MV-4-11 (cell line): Measurements from ENCODE around the gene CLIC6.
"Not testable (repeated sequence)": the region's sequence is repeated elsewhere in the genome, so short reads cannot be mapped to it uniquely, and the experiment has no call there.

Experiments used
- DNase-seq: peaks from one replicate; lab custom pipeline; 2025; lab: John Stamatoyannopoulos, UW

CLIC6 gene

DNA sequence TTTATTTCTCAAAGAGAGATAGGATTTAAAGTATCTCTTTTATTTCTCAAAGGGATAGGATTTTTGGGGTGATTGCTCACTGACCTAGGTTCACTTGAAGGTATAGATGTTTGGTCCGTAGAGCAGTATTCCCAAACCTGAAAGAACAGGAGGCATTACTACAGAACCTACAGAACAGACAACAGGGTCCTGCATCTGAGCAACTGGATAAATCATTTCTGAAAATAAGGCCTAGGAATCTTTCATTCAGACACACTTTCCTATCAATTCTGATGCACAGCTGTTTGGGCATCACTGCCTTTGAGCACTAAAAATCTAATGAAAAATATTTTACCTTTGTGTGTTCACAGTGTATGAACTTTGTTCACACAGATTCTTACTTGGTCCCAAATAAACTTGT, 17.2 kb upstream of the CLIC6 start:
- DNase-seq = no peak

DNA sequence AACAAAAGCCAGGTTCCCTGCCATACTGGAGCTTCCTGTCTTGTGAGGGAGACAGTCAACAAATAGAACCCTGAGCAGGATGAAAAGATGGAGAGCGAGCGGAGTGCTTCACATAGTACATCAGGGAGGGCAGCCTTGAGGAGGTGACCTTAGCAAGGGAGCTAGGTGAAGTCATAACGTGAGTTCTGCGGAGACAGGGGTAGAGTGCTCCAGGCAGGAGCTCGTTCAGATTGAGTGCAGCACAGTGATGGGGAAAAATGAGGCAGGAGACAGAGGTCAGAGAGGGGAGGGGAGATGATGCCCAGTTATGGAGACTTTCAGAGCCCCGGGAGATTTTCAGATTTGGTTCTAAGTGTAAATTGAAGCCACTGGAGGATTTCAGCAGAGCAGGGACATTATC, 15.3 kb upstream of the CLIC6 start:
- DNase-seq = no peak

DNA sequence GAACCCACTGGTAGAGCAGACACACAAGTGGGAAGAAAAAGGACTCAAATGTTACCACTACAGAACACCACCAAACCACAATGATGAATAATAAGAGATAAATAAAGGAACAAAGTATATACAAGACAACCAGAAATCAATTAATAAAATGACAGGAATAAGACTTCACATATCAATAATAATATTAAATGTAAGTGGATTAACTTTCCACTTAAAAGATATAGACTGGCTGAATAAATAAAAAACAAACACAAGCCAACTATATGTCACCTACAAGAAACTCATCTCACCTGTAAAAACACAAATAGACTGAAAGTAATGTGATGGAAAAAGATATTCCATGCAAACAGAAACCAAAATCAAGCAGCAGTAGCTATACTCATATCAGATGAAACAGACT, 6.9 kb upstream of the CLIC6 start:
- DNase-seq = no peak

DNA sequence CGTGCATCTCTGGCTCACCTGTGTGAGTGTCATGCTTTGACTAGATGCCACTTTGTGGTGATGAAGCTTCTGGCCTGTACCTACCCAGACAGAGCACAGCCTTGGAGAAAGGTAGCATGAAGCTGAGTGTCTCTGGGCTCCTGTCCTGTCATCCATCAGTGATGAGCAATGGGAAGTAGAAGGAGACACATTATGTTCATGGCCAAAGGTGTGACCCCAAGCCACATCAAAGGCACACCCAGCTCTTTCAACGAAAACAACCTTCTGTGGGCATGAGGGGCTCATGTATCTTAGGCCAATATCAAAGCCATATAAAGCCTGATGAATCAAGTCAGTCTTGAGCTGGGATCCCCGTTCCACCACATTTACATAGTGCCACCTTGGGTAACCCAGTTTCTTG, 1.0 kb upstream of the CLIC6 start:
- DNase-seq = no peak

DNA sequence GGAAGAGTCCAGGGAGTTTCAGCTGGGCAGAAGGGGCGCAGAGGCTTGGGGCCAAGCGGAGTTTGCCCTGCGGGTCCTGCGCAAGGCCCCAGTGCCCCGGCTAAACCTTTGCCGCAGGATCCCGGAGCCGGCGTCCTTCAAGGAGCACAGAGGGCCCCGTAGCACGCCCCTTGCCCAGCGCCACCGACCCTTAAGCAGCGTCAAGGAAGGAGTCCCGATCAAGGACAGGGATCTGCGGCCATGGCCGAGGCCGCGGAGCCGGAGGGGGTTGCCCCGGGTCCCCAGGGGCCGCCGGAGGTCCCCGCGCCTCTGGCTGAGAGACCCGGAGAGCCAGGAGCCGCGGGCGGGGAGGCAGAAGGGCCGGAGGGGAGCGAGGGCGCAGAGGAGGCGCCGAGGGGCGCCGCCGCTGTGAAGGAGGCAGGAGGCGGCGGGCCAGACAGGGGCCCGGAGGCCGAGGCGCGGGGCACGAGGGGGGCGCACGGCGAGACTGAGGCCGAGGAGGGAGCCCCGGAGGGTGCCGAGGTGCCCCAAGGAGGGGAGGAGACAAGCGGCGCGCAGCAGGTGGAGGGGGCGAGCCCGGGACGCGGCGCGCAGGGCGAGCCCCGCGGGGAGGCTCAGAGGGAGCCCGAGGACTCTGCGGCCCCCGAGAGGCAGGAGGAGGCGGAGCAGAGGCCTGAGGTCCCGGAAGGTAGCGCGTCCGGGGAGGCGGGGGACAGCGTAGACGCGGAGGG, 520 bp downstream of the CLIC6 start:
- DNase-seq = no peak

DNA sequence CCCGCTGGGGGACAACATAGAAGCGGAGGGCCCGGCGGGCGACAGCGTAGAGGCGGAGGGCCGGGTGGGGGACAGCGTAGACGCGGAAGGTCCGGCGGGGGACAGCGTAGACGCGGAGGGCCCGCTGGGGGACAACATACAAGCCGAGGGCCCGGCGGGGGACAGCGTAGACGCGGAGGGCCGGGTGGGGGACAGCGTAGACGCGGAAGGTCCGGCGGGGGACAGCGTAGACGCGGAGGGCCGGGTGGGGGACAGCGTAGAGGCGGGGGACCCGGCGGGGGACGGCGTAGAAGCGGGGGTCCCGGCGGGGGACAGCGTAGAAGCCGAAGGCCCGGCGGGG, 1.1 kb downstream of the CLIC6 start:
- DNase-seq = not testable (repeated sequence)

DNA sequence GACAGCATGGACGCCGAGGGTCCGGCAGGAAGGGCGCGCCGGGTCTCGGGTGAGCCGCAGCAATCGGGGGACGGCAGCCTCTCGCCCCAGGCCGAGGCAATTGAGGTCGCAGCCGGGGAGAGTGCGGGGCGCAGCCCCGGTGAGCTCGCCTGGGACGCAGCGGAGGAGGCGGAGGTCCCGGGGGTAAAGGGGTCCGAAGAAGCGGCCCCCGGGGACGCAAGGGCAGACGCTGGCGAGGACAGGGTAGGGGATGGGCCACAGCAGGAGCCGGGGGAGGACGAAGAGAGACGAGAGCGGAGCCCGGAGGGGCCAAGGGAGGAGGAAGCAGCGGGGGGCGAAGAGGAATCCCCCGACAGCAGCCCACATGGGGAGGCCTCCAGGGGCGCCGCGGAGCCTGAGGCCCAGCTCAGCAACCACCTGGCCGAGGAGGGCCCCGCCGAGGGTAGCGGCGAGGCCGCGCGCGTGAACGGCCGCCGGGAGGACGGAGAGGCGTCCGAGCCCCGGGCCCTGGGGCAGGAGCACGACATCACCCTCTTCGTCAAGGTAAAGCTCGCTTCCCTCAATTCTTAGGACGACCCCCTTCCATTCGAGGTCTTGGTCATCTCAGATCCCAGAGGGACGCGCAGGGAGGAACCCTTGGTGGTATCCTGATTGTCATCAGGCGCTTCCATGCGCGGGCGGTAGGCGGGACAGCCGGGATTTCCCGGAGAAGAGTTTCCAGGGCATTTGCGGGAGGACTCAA, 1.6 kb downstream of the CLIC6 start:
- no peak for DNase-seq

DNA sequence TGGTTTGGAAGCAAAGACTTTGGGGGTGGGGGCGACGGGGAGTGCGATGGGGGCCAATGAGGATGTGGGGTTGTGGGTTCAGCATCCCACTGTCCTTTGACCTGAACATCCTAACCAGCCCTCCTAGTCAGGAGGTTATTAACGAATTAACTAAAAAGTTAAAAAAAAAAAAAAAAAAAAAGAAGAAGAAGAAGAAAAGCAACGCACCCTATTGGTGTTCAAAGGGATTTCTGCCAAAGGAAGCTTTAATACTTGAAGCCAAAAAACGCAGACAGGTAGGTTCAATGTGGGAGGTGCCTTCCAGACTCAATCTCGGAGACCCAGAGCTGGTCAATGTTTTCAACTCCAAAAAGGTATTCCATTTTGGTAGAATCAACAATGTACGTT, 2.2 kb downstream of the CLIC6 start:
- no peak for DNase-seq

DNA sequence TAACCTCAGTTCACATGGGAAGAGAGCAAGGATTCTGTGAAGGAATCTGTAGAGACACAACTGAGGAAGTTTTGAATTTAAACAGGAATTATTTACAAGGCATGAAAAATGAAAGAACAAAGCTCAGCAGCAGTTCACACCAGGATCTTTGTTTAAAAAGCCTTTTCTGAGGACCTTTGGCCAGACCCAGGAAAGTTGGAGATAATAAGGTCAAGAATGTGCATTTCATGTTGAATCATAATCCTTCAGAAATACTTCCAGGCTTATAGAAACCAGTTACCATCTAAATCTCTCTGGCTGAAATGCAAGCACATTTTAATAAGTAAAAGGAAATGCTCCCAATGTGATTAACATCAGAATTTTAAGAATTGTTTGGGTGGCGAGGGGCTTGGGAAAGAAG, 2.7 kb downstream of the CLIC6 start:
- DNase-seq = no peak

DNA sequence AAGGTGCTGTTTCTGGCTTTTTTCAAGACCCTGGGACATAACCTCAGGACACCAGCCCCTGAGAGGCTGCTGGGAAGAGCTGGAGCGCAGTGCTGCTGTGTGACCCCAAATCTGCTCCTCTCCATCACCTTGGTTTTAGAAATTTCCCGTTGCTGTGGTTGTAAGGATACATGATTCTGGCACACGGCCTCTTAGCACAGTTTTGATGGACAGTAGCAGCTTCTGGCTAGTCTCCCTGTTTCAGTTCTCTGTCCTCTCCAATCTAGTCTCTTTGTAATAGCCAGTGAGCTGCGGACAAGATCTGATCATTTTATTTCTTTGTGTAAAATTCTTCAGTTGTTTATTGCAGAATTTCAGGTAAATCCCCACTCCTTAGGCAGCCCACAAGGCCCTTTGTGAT, 3.1 kb downstream of the CLIC6 start:
- DNase-seq = no peak

DNA sequence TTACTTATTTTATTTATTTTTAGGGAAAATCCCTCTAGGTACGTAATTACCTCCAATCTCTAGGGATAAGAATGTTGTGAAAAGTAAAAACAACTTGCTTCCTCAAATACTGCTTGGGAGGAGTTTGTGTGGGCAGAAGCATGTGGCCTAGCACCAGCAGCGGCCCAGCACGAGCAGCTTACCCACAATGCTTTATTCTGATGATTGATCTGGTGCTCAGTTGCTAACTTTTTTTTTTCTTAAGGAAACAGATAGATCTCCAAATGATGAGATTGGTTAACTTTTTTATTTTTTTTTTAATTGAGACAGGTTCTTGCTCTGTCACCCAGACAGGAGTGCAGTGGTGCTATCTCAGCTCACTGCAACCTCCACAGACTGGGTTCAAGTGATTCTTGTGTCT, 4.2 kb downstream of the CLIC6 start:
- DNase-seq = peak; percentile 43

DNA sequence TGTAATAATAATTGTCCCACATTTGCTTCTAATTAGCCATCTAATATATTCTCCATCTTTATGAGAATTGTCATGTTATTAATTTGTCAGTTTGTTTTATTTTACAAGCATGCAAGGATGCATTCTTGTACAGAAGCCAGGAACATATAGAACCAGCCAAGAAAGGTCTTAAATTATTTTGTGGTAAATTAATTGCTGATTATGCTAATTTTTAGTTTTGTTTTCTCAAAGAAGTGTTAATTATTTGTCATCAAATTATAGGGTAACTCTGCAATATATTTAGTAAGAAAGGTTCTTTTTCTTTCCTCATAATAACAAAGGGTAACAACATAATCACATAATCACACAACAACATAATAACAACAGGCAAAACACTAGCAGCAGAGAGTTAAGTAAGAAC, 5.7 kb downstream of the CLIC6 start:
- no peak for DNase-seq

DNA sequence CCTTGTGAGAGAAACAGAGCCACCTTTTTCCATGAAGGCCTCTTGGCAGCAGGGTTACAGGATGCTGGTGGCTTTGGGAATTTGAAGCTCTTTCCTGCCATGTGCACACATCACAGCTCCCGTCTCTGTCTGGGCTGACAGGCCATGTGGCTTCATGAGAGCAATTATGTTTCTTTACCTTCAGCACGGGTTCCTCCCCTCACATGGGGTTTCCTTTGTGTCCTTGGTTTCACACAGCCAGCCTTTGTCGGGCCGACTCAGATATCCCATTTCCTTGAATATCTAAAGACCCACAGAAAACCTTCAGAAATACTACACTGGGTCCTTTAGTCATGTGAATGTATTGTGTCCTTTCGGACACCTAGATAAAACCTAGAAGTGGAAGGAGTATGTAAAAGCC, 7.1 kb downstream of the CLIC6 start:
- DNase-seq = no peak

DNA sequence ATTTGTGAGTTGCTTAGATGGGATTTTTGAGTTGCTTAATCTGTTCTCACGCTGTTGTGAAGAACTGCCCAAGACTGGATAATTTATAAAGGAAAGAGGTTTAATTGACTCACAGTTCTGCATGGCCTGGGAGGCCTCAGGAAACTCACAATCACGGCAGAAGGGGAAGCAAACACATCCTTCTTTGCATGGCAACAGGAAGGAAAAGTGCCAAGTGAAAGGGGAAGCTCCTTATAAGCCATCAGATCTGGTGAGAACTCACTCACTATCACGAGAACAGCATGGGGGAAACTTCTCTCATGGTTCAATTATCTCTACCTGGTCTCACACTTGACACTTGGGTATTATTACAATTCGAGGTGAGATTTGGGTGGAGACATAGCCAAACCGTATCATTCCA, 10.3 kb downstream of the CLIC6 start:
- peak; percentile 66 for DNase-seq

DNA sequence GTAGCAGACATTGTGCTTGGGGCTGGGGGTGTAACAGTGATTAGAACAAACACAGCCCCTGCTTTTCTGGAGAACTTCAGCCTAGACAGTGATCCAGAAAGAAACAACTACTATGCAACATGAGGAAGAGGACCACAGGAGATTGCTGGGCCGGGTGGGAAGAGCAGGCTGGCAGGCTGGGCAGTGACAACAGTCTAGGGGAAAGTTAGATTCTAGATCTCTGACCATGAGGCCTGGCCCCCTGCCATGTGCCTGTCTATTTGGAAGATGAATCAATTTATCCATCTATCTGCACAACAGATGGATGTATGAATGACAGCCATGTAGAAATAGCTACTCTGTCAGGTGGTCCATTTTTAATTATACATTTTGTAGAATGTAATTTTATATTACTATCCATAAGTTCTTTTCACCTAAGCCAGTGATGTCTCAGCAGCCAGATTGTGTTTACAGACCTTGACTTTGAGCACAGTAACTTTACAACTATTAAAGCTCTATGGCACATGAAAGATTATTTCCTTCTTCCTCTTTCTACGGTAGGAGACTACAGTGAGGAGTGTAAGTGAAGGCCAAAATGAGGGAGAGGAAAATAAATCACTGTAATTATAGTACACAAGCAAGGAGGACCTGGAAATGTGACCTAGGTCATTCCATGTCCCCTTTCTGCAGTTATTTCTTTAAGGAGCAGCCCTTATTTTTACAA, 15.5 kb downstream of the CLIC6 start:
- DNase-seq = no peak

DNA sequence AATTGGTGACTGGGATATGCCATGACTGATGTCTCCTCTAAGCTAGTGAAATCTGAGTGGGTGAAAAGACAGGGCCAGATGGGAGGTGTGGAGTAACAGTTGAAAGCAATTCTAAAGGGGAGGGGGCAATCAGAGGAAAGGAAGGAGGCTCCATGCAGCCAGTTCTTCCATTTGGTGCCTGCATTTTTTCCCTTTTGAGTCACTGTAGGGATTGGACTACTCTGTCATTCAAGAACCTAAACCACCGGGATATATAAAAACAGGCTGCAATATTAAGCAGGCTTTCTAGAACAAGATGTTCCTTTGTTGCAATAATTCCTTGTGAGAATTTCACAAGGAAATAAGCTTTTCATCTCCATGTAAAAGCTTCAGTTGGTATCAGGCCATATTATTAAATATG, 18.3 kb downstream of the CLIC6 start:
- no peak for DNase-seq

DNA sequence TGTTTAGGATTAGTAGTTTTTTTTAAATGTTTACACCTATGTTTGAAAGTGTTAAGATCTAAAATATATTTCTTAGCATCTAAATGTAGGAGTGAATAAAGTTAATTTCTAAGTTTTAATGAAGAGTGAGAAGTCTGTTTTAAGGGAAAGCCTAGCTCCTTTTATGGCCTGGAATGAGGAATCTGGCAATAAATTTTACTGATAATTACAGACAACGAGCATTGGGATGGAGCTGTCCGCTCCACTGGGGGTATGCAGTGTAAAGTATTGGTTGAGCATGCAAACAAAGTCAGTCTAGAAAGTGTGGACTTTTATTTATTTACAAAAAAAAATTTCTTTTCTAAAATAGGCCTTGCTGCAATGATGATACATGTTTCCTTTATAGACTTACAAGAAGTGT, 19.0 kb downstream of the CLIC6 start:
- DNase-seq = no peak

DNA sequence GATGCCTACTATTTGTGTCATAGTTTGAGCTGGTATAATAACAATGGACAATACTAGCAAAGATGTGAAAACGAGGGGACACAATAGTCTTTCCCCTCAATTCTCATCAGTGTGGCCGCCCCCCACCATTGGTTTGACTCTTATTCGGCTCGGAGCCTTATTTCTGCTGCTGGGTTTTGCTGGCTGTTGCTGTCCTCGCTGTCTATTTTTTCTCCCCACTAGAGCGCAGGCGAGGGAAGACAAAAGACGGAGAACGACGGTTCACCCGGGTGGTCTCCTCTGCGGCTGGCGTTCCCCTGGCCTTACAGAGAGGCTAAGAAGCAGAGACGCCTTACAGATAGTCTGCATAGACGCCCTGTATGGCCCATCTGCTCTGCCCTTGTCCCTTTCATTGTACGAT, 19.4 kb downstream of the CLIC6 start:
- no peak for DNase-seq

DNA sequence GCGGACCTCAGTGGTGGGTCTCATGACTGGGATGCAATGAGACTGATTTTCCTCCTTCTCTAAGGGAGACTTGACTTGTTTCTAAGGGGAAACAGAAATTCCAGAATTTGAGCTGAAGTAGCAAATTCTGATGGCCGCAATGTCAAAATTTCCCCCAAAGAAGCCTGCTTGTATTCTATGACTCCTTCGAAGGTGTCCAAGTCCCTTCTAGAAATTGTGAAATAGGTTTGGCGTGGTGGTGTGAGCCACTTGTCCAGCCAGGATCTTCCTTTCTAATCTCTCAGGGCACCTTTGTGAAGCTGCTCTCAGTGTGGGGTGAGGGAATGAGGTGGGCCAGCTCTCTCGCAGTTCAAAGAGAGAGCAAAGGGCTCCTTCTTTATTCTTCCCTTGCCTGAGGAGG, 19.9 kb downstream of the CLIC6 start:
- DNase-seq = no peak

DNA sequence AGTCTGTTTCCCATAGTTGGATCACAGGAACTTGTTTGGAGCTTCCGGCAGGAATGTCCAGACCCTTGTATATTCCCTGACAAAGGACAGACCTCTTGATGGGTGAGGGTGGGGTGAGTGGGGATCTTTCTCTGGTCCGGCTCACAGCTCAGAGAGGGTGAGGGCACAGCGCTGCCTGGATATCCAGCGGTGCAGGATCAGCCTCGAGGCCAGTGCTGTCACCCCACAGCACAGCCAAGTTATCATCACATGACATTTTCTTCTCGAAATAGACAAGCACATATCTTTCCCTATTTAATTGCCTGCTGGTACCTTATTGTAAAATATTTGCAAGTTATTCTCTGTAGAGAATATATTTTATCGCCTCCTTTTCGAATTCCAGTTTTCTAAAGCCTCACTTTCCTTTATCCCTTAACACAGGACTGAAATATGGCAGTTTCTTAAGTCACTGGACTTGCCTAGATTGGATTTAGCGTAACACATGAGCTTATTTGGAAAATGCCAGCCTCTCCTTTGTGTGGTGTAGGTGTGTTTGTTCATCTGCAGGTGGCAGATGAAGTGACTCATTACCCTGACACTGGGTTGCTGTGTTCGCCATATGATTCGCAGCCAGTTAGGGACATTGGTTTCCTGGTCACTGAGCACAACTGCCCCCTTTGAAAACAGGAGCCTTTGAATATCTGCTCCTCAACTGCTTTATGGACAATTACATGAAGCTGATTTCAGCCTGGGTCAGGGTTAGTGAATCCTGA, 21.4 kb downstream of the CLIC6 start:
- DNase-seq = no peak

DNA sequence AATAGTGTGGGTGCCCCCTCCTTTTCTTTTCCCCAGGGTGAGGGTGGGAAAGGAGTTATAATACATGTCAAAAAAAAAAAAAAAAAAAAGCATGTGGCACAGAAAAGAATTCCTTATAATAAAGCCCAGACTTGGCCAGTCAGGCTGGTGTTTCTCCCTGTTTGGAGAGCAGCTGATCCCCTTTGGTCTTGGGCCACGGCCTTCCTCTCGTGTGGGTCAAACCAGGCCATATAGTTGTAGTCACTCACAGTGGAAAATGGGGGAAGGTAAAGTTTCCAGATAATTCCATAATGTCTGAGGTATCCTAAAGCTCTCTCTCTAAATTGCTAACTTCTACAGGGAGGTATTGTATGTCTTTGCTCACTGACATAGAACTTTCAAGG, 22.0 kb downstream of the CLIC6 start:
- DNase-seq = no peak

DNA sequence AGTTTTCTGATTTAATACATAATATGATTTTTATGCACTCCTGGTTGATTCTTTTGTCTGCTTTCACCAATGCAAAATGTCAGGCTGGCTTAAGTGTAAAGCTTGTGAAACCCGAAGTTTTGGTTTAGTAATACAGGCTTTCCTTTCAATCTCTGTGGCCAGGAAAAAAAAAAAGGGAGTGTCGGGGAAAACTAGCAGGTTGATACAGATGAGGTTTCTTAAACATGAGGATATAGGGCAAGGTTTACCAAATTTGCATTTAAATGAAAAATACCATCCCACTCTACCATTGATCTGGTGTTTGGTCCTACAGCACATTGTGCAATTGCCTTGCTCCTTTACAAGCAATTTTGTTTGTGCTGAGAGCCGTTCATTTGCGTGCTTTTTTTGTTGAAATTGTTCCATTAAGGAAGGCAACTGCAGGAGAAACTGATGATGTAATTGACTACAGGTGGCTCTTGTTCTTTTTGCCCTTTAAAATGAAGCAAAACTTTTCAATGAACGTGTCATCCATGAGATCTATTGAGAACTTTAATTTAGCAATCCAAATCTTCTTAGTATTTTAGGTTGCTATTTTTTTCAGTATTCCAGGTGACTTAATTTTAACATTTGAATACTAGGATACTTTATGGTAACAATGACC, 22.7 kb downstream of the CLIC6 start:
- DNase-seq = no peak
